GM13976 (cell line): ENCODE data around the gene BICDL2.

Experiments
- DNase-seq: peaks from one replicate; pipeline ENCODE4 v3.0.0; 2012; ENCODE audit warnings: low spot score
- CTCF ChIP-seq: IDR thresholded peaks from 2 replicates; pipeline ENCODE4 v1.5.1; 2012; ENCODE audit warnings: borderline replicate concordance, mild to moderate bottlenecking; ENCODE audit not compliant: insufficient read depth; ENCODE audit errors: extremely low read depth, missing control alignments, control extremely low read depth
- in situ Hi-C: fragments of 300-500 bp; cut with MboI; formaldehyde crosslinking; loops from one replicate; pipeline ENCODE4 v1.12.0; 2022; ENCODE audit warnings: low sequenced_read_pairs, mixed read lengths, inconsistent platforms; ENCODE audit not compliant: unreplicated experiment

BICDL2 gene

GRCh38 chr16:2985462-2985861 lies 51.3 kb downstream of the BICDL2 start:
- no peak for DNase-seq
- TF ChIP-seq CTCF = no peak
- in situ Hi-C loops = no loop called here

GRCh38 chr16:2983706-2984136 lies 53.0 kb downstream of the BICDL2 start:
- peak; percentile 92 for DNase-seq
- peak; percentile 93 for TF ChIP-seq CTCF
- in situ Hi-C loops = no loop called here

GRCh38 chr16:2982402-2982801 lies 54.3 kb downstream of the BICDL2 start:
- no peak for DNase-seq
- no peak for TF ChIP-seq CTCF
- in situ Hi-C loops = no loop called here

GRCh38 chr16:2981899-2982250 lies 54.9 kb downstream of the BICDL2 start:
- in situ Hi-C loops = no loop called here
- DNase-seq = no peak
- TF ChIP-seq CTCF = no peak

GRCh38 chr16:2981177-2981898 lies 55.4 kb downstream of the BICDL2 start:
- in situ Hi-C loops = no loop called here
- DNase-seq = no peak
- TF ChIP-seq CTCF = no peak

- in situ Hi-C loops = no loop called here
- TF ChIP-seq CTCF = no peak
- peak; percentile 100 for DNase-seq
These were observed 56.2 kb downstream of the BICDL2 start, which contains the start of gene PKMYT1 for GRCh38 chr16:2980227-2981176. PKMYT1 (minus strand) TSS chr16:2980446; CDS start chr16:2979657, 789 bp downstream.
